Measurements from ENCODE around the gene MYL2. TPM values are rescaled to one million over a fixed set of nuclear protein-coding genes. Genes with fewer than 3 reads are reported as not detected.

The MYL2 gene
- total RNA-seq, 1 donor from 2014 or later: not detected

- Mint-ChIP-seq H3K9me3 (no peaks in the 10 kb centered on the region), H3K4me1 (no peaks in the 10 kb centered on the region), H3K27ac (no peak overlapping the region), H3K4me3 (no peak overlapping the region), H3K36me3 (ENCODE audit: low read depth) (no peaks in the 10 kb centered on the region), H3K27me3 (peaks cover 9% of the 10 kb centered on the region)
- intact Hi-C loops (cut with micrococcal nuclease): no loop called here
- POLR2A ChIA-PET: no interaction called here
- DNase-seq (no peak), ATAC-seq (ENCODE audit: low read depth) (no peak)
- TF ChIP-seq, protein P1, sequence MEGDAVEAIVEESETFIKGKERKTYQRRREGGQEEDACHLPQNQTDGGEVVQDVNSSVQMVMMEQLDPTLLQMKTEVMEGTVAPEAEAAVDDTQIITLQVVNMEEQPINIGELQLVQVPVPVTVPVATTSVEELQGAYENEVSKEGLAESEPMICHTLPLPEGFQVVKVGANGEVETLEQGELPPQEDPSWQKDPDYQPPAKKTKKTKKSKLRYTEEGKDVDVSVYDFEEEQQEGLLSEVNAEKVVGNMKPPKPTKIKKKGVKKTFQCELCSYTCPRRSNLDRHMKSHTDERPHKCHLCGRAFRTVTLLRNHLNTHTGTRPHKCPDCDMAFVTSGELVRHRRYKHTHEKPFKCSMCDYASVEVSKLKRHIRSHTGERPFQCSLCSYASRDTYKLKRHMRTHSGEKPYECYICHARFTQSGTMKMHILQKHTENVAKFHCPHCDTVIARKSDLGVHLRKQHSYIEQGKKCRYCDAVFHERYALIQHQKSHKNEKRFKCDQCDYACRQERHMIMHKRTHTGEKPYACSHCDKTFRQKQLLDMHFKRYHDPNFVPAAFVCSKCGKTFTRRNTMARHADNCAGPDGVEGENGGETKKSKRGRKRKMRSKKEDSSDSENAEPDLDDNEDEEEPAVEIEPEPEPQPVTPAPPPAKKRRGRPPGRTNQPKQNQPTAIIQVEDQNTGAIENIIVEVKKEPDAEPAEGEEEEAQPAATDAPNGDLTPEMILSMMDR (IDR thresholded peaks at IDR 0.05): no peak
- CTCF ChIA-PET: no interaction called here
Measured at GRCh38 chr12:110874351-110874750, 46.0 kb downstream of the MYL2 start.

DNA sequence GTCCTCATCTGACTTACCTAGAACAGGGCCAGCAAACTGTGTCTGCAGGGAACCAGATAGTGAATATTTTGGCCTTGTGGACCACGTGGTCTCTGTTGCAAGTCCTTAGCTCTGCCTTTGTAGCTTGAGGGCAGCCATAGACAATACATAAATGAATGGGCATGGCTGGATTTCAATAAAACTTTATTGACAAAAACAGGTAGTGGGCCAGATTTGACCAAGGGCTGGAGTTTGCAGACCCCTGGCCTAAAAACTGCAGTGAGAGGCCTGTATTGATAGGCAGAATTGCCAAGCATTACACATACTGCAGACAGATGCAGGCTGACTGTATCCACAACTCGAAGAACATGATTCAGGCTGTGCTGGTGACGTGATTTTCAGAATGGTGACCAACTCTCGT, 48.3 kb downstream of the MYL2 start:
- DNase-seq (no peak), ATAC-seq (ENCODE audit: low read depth) (no peak)
- intact Hi-C loops (cut with micrococcal nuclease): no loop called here
- Mint-ChIP-seq H3K9me3 (no peaks in the 10 kb centered on the region), H3K36me3 (ENCODE audit: low read depth) (no peaks in the 10 kb centered on the region), H3K27me3 (peaks cover 4% of the 10 kb centered on the region), H3K27ac (no peak overlapping the region), H3K4me3 (no peak overlapping the region), H3K4me1 (no peaks in the 10 kb centered on the region)
- TF ChIP-seq, protein P1 (IDR thresholded peaks at IDR 0.05): no peak
- ChIA-PET CTCF (no interaction called here), POLR2A (no interaction called here)

DNA sequence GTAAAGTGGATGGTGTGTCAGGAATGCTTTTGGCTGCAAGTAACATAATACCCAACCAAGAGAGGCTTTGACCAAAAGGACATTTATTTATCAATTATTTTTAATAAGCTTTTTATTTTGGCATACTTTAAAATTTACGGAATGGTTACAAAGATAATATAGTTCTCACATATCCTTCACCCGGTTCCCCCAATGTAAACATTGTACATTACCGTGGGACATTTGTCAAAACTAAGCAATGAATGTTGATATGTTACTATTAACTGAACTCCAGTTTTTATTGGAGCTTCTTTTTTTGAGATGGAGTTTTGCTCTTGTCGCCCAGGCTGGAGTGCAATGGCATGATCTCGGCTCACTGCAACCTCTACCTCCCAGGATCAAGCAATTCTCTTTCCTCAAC, 50.6 kb downstream of the MYL2 start:
- ATAC-seq (ENCODE audit: low read depth) (no peak), DNase-seq (no peak)
- TF ChIP-seq, protein P1 (IDR thresholded peaks at IDR 0.05): no peak
- no peaks in the 10 kb centered on the region for H3K36me3 Mint-ChIP-seq (ENCODE audit: low read depth)
- no peaks in the 10 kb centered on the region for H3K4me1 Mint-ChIP-seq
- no peaks in the 10 kb centered on the region for H3K27me3 Mint-ChIP-seq
- no peak overlapping the region for H3K4me3 Mint-ChIP-seq
- no peaks in the 10 kb centered on the region for H3K9me3 Mint-ChIP-seq
- ChIA-PET CTCF (no interaction called here), POLR2A (no interaction called here)
- no peak overlapping the region for H3K27ac Mint-ChIP-seq
- intact Hi-C loops (cut with micrococcal nuclease): no loop called here

DNA sequence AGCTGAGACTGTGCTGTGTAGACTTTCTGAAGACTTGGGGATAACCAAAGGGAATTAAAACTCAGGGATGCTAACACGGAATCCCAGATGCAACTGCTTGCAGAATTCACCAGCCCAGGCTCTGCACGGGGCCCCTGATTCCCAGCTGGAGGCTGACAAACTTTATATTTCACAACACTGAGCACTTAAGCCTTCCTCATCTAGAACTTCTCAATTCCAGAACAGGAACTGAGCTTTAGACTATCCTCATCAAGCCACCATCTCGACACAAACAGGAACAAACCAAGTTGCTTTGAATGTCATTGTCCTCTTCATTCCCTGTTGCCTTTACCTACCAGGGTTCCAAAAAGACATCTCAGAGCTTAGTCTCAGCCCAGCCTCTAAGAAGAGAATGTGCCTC, 51.4 kb downstream of the MYL2 start:
- CTCF ChIA-PET: no interaction called here
- no peak for ATAC-seq (ENCODE audit: low read depth)
- no peaks in the 10 kb centered on the region for H3K36me3 Mint-ChIP-seq (ENCODE audit: low read depth)

DNA sequence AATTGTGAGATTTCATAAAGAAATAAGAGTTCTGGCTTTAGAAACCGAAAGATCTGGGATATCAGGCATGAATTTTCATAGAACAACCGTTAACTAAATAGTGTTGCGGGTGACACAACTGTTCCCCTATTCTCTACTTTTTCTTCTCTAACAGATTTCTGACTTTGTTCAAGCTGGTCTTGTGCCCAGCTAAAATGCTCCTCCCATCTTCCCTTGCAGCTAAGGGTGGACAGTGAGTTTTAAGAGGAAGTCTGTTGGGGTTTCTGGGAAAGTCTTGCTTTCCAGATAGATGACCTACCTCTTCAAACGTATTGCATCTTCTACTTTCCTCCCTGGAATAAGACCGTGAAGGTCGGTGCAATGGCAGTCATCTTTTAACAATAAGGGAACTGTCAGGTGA, 54.9 kb downstream of the MYL2 start:
- Mint-ChIP-seq H3K4me1 (peaks cover 8% of the 10 kb centered on the region), H3K27me3 (no peaks in the 10 kb centered on the region), H3K27ac (no peak overlapping the region), H3K4me3 (no peak overlapping the region), H3K9me3 (no peaks in the 10 kb centered on the region), H3K36me3 (ENCODE audit: low read depth) (no peaks in the 10 kb centered on the region)
- CTCF ChIA-PET: no interaction called here
- no peak for ATAC-seq (ENCODE audit: low read depth)
- TF ChIP-seq, protein P1 (IDR thresholded peaks at IDR 0.05): no peak
- DNase-seq: no peak
- intact Hi-C loops (cut with micrococcal nuclease): no loop called here
- POLR2A ChIA-PET: no interaction called here

More for the DNA sequence above, 51.4 kb downstream of the MYL2 start:
- H3K4me1 Mint-ChIP-seq: no peaks in the 10 kb centered on the region
- H3K27ac Mint-ChIP-seq: no peak overlapping the region
- POLR2A ChIA-PET: no interaction called here
- no peak for DNase-seq
- no peak overlapping the region for H3K4me3 Mint-ChIP-seq
- TF ChIP-seq, protein P1 (IDR thresholded peaks at IDR 0.05): no peak
- no peaks in the 10 kb centered on the region for H3K9me3 Mint-ChIP-seq
- intact Hi-C loops (cut with micrococcal nuclease): no loop called here
- no peaks in the 10 kb centered on the region for H3K27me3 Mint-ChIP-seq
